GM12878 (cell line): ENCODE measurements around the gene TSPAN11. TPM values are rescaled to one million over a fixed set of nuclear protein-coding genes. Genes with fewer than 3 reads are reported as not detected.

Experiments
- ATAC-seq: fragments of 200-7000 bp; cut with Tn5 transposase; 3 replicates; pipeline ENCODE4 v1.9.1; 2020; ENCODE audit warnings: mild to moderate bottlenecking, moderate library complexity
- BruUV-seq: library from RNA; stranded (reverse); fragments of 400-500 nt; replicated peaks from 2 replicates; lab custom pipeline; 2021; lab: Mats Ljungman, UMichigan
- CTCF ChIA-PET: fragments of 300-600 bp; sonication (Branson Sonifier 250); formaldehyde crosslinking; extraction: SDS; loops from one replicate; lab custom pipeline; 2021; ENCODE audit warnings: inconsistent platforms; lab: Yijun Ruan, JAX
- POLR2A ChIA-PET: fragments of 350-600 bp; formaldehyde crosslinking; extraction: SDS; loops from one replicate; lab custom pipeline; 2021; ENCODE audit warnings: inconsistent platforms; lab: Charles Lee
- RAD21 ChIA-PET: fragments of 300-600 bp; sonication (Branson Sonifier 250); formaldehyde crosslinking; loops from one replicate; lab custom pipeline; 2023; ENCODE audit warnings: antibody characterized with exemption; ENCODE audit not compliant: unreplicated experiment; lab: Charles Lee
- SMC1A ChIA-PET: fragments of 300-600 bp; sonication (Branson Sonifier 250); formaldehyde crosslinking; loops from one replicate; lab custom pipeline; 2023; ENCODE audit not compliant: unreplicated experiment, uncharacterized antibody; lab: Charles Lee
- DNase-seq: peaks from one replicate; pipeline ENCODE4 v3.0.0-alpha.2; 2011; ENCODE audit warnings: low read depth, low spot score
- FAIRE-seq: peaks from 3 replicates; lab custom pipeline; 2011; peaks lifted over from hg19 to GRCh38; lab: Jason Lieb, UNC
- H2AFZ ChIP-seq: 2 replicates; pipeline ENCODE4 v1.6.0; 2011; ENCODE audit warnings: low read depth, low read length, control low read depth; ENCODE audit not compliant: control insufficient read depth
- H3K27ac ChIP-seq: 2 replicates; pipeline ENCODE4 v1.5.1; 2011; ENCODE audit warnings: control low read depth; ENCODE audit not compliant: control insufficient read depth, insufficient read depth
- H3K27me3 ChIP-seq, 2 experiments: replicated peaks in 1 of 2; 2 replicates each; pipeline versions ENCODE4 v1.6.0 to v1.6.1; 2011; ENCODE audit warnings: low read length in 1 of 2; ENCODE audit not compliant: control insufficient read depth in 2 of 2, insufficient read depth in 2 of 2
- H3K36me3 ChIP-seq, 2 experiments: 2 replicates each; pipeline ENCODE4 v1.5.1; 2011; ENCODE audit warnings: low read length in 1 of 2; ENCODE audit not compliant: control insufficient read depth in 2 of 2, insufficient read depth in 2 of 2
- H3K4me1 ChIP-seq: 2 replicates; pipeline ENCODE4 v1.6.1; 2011; ENCODE audit warnings: mild to moderate bottlenecking, low read length, moderate library complexity, mixed read lengths; ENCODE audit not compliant: control insufficient read depth, insufficient read depth
- H3K4me2 ChIP-seq: 2 replicates; pipeline ENCODE4 v1.6.0; 2011; ENCODE audit warnings: control low read depth; ENCODE audit not compliant: control insufficient read depth, insufficient read depth
- H3K4me3 ChIP-seq: fragments of 200-600 bp; sonication (generic); 2 replicates; pipeline ENCODE4 v1.5.1; 2016
- H3K79me2 ChIP-seq: 2 replicates; pipeline ENCODE4 v1.6.0; 2011; ENCODE audit warnings: low read length; ENCODE audit not compliant: control insufficient read depth, insufficient read depth
- H3K9ac ChIP-seq: 2 replicates; pipeline ENCODE4 v1.8.0; 2011; ENCODE audit warnings: low read length, control low read depth, mixed read lengths; ENCODE audit not compliant: control insufficient read depth, insufficient read depth
- H3K9me3 ChIP-seq: replicated peaks from 3 replicates; pipeline ENCODE4 v1.5.1; 2011; ENCODE audit warnings: mild to moderate bottlenecking, low read length; ENCODE audit not compliant: control insufficient read depth, insufficient read depth
- H4K20me1 ChIP-seq: 2 replicates; pipeline ENCODE4 v1.6.0; 2011; ENCODE audit not compliant: control insufficient read depth, insufficient read depth
- BRCA1 ChIP-seq: IDR thresholded peaks from 2 replicates; pipeline ENCODE4 v1.6.1; 2011; ENCODE audit warnings: low read depth, low read length, improper control_type of control experiment
- CBX3 ChIP-seq: fragments of 200-600 bp; sonication (generic); IDR thresholded peaks from 2 replicates; pipeline ENCODE4 v1.6.1; 2016; ENCODE audit warnings: low read depth, borderline replicate concordance
- HDAC6 ChIP-seq: fragments of 200-600 bp; sonication (generic); IDR thresholded peaks from one replicate; pipeline ENCODE4 v1.8.0; 2017; ENCODE audit warnings: antibody characterized with exemption; ENCODE audit not compliant: unreplicated experiment
- IRF4 ChIP-seq: IDR thresholded peaks from 2 replicates; pipeline ENCODE4 v1.6.1; 2011; ENCODE audit warnings: low read depth, low read length
- KDM1A ChIP-seq: fragments of 200-600 bp; sonication (generic); IDR thresholded peaks from 2 replicates; pipeline ENCODE4 v1.6.1; 2016; ENCODE audit warnings: borderline replicate concordance
- SP1 ChIP-seq: IDR thresholded peaks from one replicate; pipeline ENCODE4 v1.6.1; 2011; ENCODE audit warnings: low read depth, low read length
- SRF ChIP-seq, 2 experiments: IDR thresholded peaks; 2 replicates each; pipeline ENCODE4 v1.6.1; 2011; ENCODE audit warnings: low read depth in 2 of 2, low read length in 2 of 2, mild to moderate bottlenecking in 1 of 2, moderate library complexity in 1 of 2
- STAT3 ChIP-seq: IDR thresholded peaks from 2 replicates; pipeline ENCODE4 v1.6.1; 2011; ENCODE audit warnings: low read depth, low read length, improper control_type of control experiment
- ZNF622 ChIP-seq: fragments of 450-650 bp; IDR thresholded peaks from 2 replicates; pipeline ENCODE4 v1.6.1; 2017; ENCODE audit warnings: mild to moderate bottlenecking, inconsistent platforms
- WGBS: methylation state at CpG from one replicate; pipeline ENCODE4 v1.1.6; 2016; ENCODE audit warnings: low lambda C conversion rate; ENCODE audit not compliant: insufficient replicate concordance, insufficient coverage; ENCODE audit errors: missing lambda C conversion rate; 5-methylcytosine and 5-hydroxymethylcytosine counted together
- in situ Hi-C: fragments of 300-500 bp; cut with MboI; formaldehyde crosslinking; loops from 9 replicates; pipeline ENCODE4 v1.14.3; 2018; ENCODE audit warnings: mixed read lengths
- intact Hi-C: fragments of 100-400 bp; cut with micrococcal nuclease; formaldehyde crosslinking; loops from one replicate; pipeline ENCODE4 v1.14.2; 2022; ENCODE audit not compliant: unreplicated experiment
- polyA plus RNA-seq, 11 experiments: library from polyadenylated mRNA; depleted of rRNA in 4 of 11; unstranded in 6 of 11; stranded (reverse) in 5 of 11; fragments of >200 nt; fragmentation: Nextera tagmentation in 4 of 11; fragmentation: Illumina TruSeq in 1 of 11; extraction: Ambion mirVana in 4 of 11; extraction: Trizol in 1 of 11; gene quantifications; 1 replicate in 1 of 11; 2 replicates in 10 of 11; pipeline versions ENCODE4 v1.2.1 to v1.2.3, GENCODE V29; 2011 to 2016; ENCODE audit warnings: inconsistent platforms in 2 of 11, missing spikeins in 2 of 11, low read depth in 1 of 11
- total RNA-seq, 4 experiments: library from RNA; depleted of rRNA in 3 of 4; stranded (reverse); fragments of >200 nt in 3 of 4; fragmentation: Illumina TruSeq in 1 of 4; extraction: Trizol in 1 of 4; gene quantifications; 2 replicates each; pipeline versions ENCODE4 v1.2.1 to v1.2.3, GENCODE V29; 2013 to 2021
- TF ChIP-seq, protein P1 (sequence below): IDR thresholded peaks from 2 replicates; pipeline ENCODE4 v1.6.1; 2012; ENCODE audit warnings: low read depth, low read length, improper control_type of control experiment
- TF ChIP-seq, protein P2 (sequence below): IDR thresholded peaks from 2 replicates; pipeline ENCODE4 v1.6.1; 2011; ENCODE audit warnings: low read depth, mild to moderate bottlenecking, low read length, moderate library complexity, borderline replicate concordance; ENCODE audit errors: extremely low read depth
- TF ChIP-seq, protein P3 (sequence below): fragments of 450-650 bp; IDR thresholded peaks from 2 replicates; pipeline ENCODE4 v1.6.1; 2017; ENCODE audit warnings: low read depth, mild to moderate bottlenecking, moderate library complexity
- TF ChIP-seq, protein P4 (sequence below): fragments of 450-650 bp; IDR thresholded peaks from 2 replicates; pipeline ENCODE4 v1.6.1; 2017; ENCODE audit warnings: mild to moderate bottlenecking, moderate library complexity
- TF ChIP-seq, protein P5 (sequence below): IDR thresholded peaks from 2 replicates; pipeline ENCODE4 v1.6.1; 2012; ENCODE audit warnings: low read length, inconsistent platforms

TSPAN11 gene
- total and polyA plus RNA-seq, 10 of the 15 experiments (the other 5 are each of a cell fraction or from before 2014, with no cell fraction given): under 0.01 to 0.27 (median 0.04) TPM; not detected in 6

DNA sequence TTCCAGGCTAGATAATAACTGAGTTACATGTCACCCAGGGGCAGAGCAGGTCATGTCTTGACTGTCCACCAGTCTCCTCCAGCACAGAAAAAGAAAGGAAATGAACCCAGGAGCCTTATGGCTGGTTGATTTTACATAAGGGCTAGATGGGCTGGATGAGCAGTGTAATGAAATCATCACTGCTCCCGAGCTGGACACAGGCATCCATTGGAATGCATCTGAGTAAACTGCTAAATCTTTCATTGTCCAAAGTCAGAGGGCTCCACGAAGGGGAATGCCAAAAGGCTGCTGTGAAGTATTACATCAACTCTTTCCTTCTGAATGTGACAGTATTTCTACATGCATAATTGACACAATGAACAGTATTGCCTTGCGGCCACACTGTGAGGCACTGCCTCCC lies 30.1 kb upstream of the TSPAN11 start:
- Histone ChIP-seq H3K27me3 (no peaks in the 10 kb centered on the region; a peak in 1 of 4 replicates), H2AFZ (no peak overlapping the region), H3K9ac (no peak overlapping the region), H3K4me2 (no peak overlapping the region), H3K27ac (no peak overlapping the region), H3K36me3 (no peaks in the 10 kb centered on the region), H4K20me1 (no peaks in the 10 kb centered on the region), H3K9me3 (no peaks in the 10 kb centered on the region), H3K4me3 (no peak overlapping the region), H3K4me1 (no peaks in the 10 kb centered on the region), H3K79me2 (no peaks in the 10 kb centered on the region)
- BruUV-seq: no TSS peak
- ChIA-PET CTCF (no interaction called here), RAD21 (no interaction called here), POLR2A (no interaction called here), SMC1A (no interaction called here)
- DNase-seq (no peak), FAIRE-seq (no peak), ATAC-seq (no peak)
- in situ Hi-C loops (no loop called here), intact Hi-C loops (no loop called here)
- TF ChIP-seq BRCA1: no peak
- TF ChIP-seq KDM1A: no peak
- TF ChIP-seq STAT3: no peak
- TF ChIP-seq HDAC6: no peak
- TF ChIP-seq SRF (IDR thresholded peaks at IDR 0.05; ENCODE audit: low read depth in 2 of 2, low read length in 2 of 2): no peak
- TF ChIP-seq, protein P1, sequence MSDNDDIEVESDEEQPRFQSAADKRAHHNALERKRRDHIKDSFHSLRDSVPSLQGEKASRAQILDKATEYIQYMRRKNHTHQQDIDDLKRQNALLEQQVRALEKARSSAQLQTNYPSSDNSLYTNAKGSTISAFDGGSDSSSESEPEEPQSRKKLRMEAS: no peak
- TF ChIP-seq, protein P2, sequence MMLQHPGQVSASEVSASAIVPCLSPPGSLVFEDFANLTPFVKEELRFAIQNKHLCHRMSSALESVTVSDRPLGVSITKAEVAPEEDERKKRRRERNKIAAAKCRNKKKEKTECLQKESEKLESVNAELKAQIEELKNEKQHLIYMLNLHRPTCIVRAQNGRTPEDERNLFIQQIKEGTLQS: no peak
- TF ChIP-seq, protein P3, sequence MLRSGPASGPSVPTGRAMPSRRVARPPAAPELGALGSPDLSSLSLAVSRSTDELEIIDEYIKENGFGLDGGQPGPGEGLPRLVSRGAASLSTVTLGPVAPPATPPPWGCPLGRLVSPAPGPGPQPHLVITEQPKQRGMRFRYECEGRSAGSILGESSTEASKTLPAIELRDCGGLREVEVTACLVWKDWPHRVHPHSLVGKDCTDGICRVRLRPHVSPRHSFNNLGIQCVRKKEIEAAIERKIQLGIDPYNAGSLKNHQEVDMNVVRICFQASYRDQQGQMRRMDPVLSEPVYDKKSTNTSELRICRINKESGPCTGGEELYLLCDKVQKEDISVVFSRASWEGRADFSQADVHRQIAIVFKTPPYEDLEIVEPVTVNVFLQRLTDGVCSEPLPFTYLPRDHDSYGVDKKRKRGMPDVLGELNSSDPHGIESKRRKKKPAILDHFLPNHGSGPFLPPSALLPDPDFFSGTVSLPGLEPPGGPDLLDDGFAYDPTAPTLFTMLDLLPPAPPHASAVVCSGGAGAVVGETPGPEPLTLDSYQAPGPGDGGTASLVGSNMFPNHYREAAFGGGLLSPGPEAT: no peak
- TF ChIP-seq, protein P4, sequence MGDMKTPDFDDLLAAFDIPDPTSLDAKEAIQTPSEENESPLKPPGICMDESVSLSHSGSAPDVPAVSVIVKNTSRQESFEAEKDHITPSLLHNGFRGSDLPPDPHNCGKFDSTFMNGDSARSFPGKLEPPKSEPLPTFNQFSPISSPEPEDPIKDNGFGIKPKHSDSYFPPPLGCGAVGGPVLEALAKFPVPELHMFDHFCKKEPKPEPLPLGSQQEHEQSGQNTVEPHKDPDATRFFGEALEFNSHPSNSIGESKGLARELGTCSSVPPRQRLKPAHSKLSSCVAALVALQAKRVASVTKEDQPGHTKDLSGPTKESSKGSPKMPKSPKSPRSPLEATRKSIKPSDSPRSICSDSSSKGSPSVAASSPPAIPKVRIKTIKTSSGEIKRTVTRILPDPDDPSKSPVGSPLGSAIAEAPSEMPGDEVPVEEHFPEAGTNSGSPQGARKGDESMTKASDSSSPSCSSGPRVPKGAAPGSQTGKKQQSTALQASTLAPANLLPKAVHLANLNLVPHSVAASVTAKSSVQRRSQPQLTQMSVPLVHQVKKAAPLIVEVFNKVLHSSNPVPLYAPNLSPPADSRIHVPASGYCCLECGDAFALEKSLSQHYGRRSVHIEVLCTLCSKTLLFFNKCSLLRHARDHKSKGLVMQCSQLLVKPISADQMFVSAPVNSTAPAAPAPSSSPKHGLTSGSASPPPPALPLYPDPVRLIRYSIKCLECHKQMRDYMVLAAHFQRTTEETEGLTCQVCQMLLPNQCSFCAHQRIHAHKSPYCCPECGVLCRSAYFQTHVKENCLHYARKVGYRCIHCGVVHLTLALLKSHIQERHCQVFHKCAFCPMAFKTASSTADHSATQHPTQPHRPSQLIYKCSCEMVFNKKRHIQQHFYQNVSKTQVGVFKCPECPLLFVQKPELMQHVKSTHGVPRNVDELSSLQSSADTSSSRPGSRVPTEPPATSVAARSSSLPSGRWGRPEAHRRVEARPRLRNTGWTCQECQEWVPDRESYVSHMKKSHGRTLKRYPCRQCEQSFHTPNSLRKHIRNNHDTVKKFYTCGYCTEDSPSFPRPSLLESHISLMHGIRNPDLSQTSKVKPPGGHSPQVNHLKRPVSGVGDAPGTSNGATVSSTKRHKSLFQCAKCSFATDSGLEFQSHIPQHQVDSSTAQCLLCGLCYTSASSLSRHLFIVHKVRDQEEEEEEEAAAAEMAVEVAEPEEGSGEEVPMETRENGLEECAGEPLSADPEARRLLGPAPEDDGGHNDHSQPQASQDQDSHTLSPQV: no peak
- TF ChIP-seq IRF4: no peak
- TF ChIP-seq, protein P5, sequence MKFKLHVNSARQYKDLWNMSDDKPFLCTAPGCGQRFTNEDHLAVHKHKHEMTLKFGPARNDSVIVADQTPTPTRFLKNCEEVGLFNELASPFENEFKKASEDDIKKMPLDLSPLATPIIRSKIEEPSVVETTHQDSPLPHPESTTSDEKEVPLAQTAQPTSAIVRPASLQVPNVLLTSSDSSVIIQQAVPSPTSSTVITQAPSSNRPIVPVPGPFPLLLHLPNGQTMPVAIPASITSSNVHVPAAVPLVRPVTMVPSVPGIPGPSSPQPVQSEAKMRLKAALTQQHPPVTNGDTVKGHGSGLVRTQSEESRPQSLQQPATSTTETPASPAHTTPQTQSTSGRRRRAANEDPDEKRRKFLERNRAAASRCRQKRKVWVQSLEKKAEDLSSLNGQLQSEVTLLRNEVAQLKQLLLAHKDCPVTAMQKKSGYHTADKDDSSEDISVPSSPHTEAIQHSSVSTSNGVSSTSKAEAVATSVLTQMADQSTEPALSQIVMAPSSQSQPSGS: no peak
- TF ChIP-seq SP1: no peak
- no peak for TF ChIP-seq ZNF622
- TF ChIP-seq CBX3: no peak
- 15% methylated on average over 3 of the region's 3 CpGs for WGBS
